Trophoblast cell (in vitro differentiated cells and primary cell): ENCODE results near the gene HIC2.
"Not testable (repeated sequence)": the region's sequence is repeated elsewhere in the genome, so short reads cannot be mapped to it uniquely, and the experiment has no call there.

Source experiments
- DNase-seq, 2 donors: peaks; one replicate each; pipeline ENCODE4 v3.0.0-alpha.2; 2016
- H2AFZ ChIP-seq: 2 replicates; pipeline ENCODE4 v1.6.1; 2013; ENCODE audit warnings: low read length, moderate library complexity, mild to moderate bottlenecking; ENCODE audit not compliant: insufficient read depth, poor library complexity
- H2AK5ac ChIP-seq: 2 replicates; pipeline ENCODE4 v1.6.1; 2013; ENCODE audit warnings: mild to moderate bottlenecking, low read length
- H2BK120ac ChIP-seq: 2 replicates; pipeline ENCODE4 v1.6.1; 2013; ENCODE audit warnings: low read length, mild to moderate bottlenecking, moderate library complexity; ENCODE audit not compliant: insufficient read depth, poor library complexity
- H2BK12ac ChIP-seq: 2 replicates; pipeline ENCODE4 v1.6.1; 2013; ENCODE audit warnings: mild to moderate bottlenecking, low read length, moderate library complexity
- H2BK5ac ChIP-seq: 2 replicates; pipeline ENCODE4 v1.6.1; 2013; ENCODE audit warnings: low read length, low read depth, moderate library complexity, mild to moderate bottlenecking; ENCODE audit not compliant: poor library complexity
- H3K14ac ChIP-seq: 2 replicates; pipeline ENCODE4 v1.6.1; 2013; ENCODE audit warnings: mild to moderate bottlenecking, low read length
- H3K18ac ChIP-seq: 2 replicates; pipeline ENCODE4 v1.6.1; 2013; ENCODE audit warnings: mild to moderate bottlenecking, low read length
- H3K23ac ChIP-seq: 2 replicates; pipeline ENCODE4 v1.6.1; 2013; ENCODE audit warnings: low read length
- H3K27ac ChIP-seq: 2 replicates; pipeline ENCODE4 v1.5.1; 2013; ENCODE audit warnings: low read depth, mild to moderate bottlenecking, inconsistent platforms, low read length, moderate library complexity
- H3K27me3 ChIP-seq: 2 replicates; pipeline ENCODE4 v1.6.1; 2013; ENCODE audit warnings: inconsistent platforms, mild to moderate bottlenecking, low read length, moderate library complexity; ENCODE audit not compliant: insufficient read depth
- H3K36me3 ChIP-seq, 2 experiments: 1 replicate in 1 of 2; 2 replicates in 1 of 2; pipeline ENCODE4 v1.6.1; 2013; ENCODE audit warnings: low read length in 2 of 2, mild to moderate bottlenecking in 2 of 2, moderate library complexity in 1 of 2; ENCODE audit not compliant: insufficient read depth in 2 of 2, control insufficient read depth in 1 of 2
- H3K4ac ChIP-seq: 2 replicates; pipeline ENCODE4 v1.6.1; 2013; ENCODE audit warnings: low read depth, mild to moderate bottlenecking, low read length, moderate library complexity
- H3K4me1 ChIP-seq, 2 experiments: 1 replicate in 1 of 2; 2 replicates in 1 of 2; pipeline ENCODE4 v1.6.1; 2013; ENCODE audit warnings: low read length in 2 of 2, mild to moderate bottlenecking in 2 of 2, moderate library complexity in 1 of 2; ENCODE audit not compliant: insufficient read depth in 2 of 2, control insufficient read depth in 1 of 2
- H3K4me2 ChIP-seq: 2 replicates; pipeline ENCODE4 v1.6.1; 2013; ENCODE audit warnings: inconsistent platforms, mild to moderate bottlenecking, low read length, moderate library complexity
- H3K4me3 ChIP-seq: 2 replicates; pipeline ENCODE4 v1.5.1; 2013; ENCODE audit warnings: mild to moderate bottlenecking, low read depth, low read length, inconsistent platforms
- H3K79me1 ChIP-seq: one replicate; pipeline ENCODE4 v1.6.1; 2013; ENCODE audit warnings: low read length
- H3K79me2 ChIP-seq: 2 replicates; pipeline ENCODE4 v1.6.1; 2013; ENCODE audit warnings: low read length, mild to moderate bottlenecking; ENCODE audit not compliant: control insufficient read depth, insufficient read depth, poor library complexity
- H3K9ac ChIP-seq: 2 replicates; pipeline ENCODE4 v1.6.1; 2013; ENCODE audit warnings: mild to moderate bottlenecking, low read length
- H3K9me3 ChIP-seq: 2 replicates; pipeline ENCODE4 v1.6.1; 2013; ENCODE audit warnings: low read depth, mild to moderate bottlenecking, control low read depth, inconsistent platforms, low read length; ENCODE audit not compliant: insufficient read depth
- H4K12ac ChIP-seq: 2 replicates; pipeline ENCODE4 v1.6.1; 2013; ENCODE audit warnings: low read depth, mild to moderate bottlenecking, low read length, moderate library complexity
- H4K8ac ChIP-seq: 2 replicates; pipeline ENCODE4 v1.6.1; 2013; ENCODE audit warnings: low read depth, mild to moderate bottlenecking, low read length, moderate library complexity
- H4K91ac ChIP-seq: one replicate; pipeline ENCODE4 v1.6.1; 2013; ENCODE audit warnings: low read depth, mild to moderate bottlenecking, low read length, moderate library complexity
- WGBS: extraction: QIAGEN DNeasy Blood & Tissue Kit; methylation state at CpG from one replicate; pipeline ENCODE4 v1.1.7; 2013; ENCODE audit warnings: missing lambda C conversion rate; ENCODE audit not compliant: insufficient read length, insufficient coverage; ENCODE audit errors: extremely low coverage; 5-methylcytosine and 5-hydroxymethylcytosine counted together

The HIC2 gene

DNA sequence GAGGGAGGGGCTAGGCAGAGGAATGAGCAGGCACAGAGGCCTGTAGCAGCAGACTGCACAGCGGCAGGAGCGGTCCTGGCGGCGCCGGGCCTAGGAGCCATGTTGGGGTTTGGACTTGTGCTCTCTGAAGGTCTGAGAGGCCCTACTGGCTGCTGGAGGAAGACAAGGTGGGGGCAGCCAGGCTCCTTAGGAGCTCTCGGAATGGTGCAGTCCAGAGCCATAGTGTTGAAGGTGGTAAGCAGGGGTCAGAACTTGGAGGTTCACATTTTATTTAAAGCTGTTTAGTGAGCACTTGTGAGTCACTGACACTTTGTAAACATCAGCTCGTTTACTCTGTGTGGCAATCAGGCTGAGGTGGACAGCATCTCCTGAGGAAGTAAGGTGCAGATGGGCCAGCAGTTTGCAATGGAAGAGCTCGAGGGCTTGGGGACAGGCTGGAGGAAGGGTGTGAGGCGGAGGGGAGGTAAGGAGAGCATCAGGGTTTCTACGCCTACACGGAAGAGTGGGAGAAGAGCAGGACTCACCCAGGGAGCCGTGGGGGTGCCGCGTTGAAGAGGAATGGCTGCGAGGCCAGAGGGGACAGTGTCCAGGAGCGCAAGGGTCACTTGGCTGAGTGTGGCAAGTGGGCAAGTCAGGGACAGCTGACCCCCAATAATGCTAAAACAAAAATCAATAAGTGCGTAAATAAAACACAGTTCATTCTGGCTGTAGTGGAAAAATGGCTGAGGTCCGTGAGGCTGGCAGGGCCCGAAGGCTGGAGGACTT lies 40.0 kb downstream of the HIC2 start:
- Histone ChIP-seq H3K18ac (no peak overlapping the region), H4K91ac (no peak overlapping the region), H3K4me3 (peak overlapping the region; percentile 28), H3K9ac (no peak overlapping the region), H2AFZ (no peak overlapping the region), H2BK120ac (no peak overlapping the region), H3K79me1 (no peaks in the 10 kb centered on the region), H3K27ac (no peak overlapping the region), H2BK5ac (no peak overlapping the region), H3K27me3 (no peaks in the 10 kb centered on the region), H3K4ac (no peak overlapping the region), H2BK12ac (no peak overlapping the region), H3K9me3 (no peaks in the 10 kb centered on the region), H3K36me3 (peaks cover 9 to 12% of the 10 kb centered on the region in 2 experiments), H3K23ac (no peak overlapping the region), H4K8ac (no peak overlapping the region), H2AK5ac (no peak overlapping the region), H3K4me1 (no peaks in the 10 kb centered on the region), H3K79me2 (no peaks in the 10 kb centered on the region), H3K14ac (no peak overlapping the region), H4K12ac (no peak overlapping the region), H3K4me2 (no peak overlapping the region)
- DNase-seq = no peak
- WGBS = no CpG with 5 or more reads among the region's 19 CpGs

DNA sequence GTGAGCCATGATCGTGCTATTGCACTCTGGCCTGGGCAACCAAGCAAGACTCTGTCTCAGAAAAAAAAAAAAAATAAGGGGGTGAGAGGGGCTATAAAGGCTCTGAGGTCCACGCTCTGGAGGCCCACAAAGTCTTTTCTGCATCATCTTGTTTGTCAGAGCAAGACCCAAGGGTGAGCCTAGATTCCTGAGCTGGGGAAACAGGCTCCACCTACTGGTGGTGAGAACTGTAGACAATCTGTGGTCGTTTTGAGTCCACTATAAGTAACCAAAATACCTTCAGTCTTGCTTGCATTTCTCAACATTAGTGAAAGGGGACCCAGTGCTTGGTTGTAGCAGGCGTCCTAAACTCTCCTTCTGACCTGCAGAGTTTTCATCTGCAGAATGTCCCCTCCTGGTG lies 45.5 kb downstream of the HIC2 start:
- not testable (repeated sequence) for H3K27ac ChIP-seq, H3K23ac ChIP-seq, H3K9ac ChIP-seq, H4K8ac ChIP-seq, H2AK5ac ChIP-seq, H3K4me2 ChIP-seq, H3K4me3 ChIP-seq, H2BK120ac ChIP-seq, DNase-seq, H2BK5ac ChIP-seq, H3K79me2 ChIP-seq, H3K4ac ChIP-seq, H3K27me3 ChIP-seq, H3K9me3 ChIP-seq, H3K18ac ChIP-seq, H3K4me1 ChIP-seq, H3K79me1 ChIP-seq, H4K12ac ChIP-seq, H3K14ac ChIP-seq, H2BK12ac ChIP-seq, H2AFZ ChIP-seq, H3K36me3 ChIP-seq, H4K91ac ChIP-seq
- no CpG with 5 or more reads among the region's 4 CpGs for WGBS

DNA sequence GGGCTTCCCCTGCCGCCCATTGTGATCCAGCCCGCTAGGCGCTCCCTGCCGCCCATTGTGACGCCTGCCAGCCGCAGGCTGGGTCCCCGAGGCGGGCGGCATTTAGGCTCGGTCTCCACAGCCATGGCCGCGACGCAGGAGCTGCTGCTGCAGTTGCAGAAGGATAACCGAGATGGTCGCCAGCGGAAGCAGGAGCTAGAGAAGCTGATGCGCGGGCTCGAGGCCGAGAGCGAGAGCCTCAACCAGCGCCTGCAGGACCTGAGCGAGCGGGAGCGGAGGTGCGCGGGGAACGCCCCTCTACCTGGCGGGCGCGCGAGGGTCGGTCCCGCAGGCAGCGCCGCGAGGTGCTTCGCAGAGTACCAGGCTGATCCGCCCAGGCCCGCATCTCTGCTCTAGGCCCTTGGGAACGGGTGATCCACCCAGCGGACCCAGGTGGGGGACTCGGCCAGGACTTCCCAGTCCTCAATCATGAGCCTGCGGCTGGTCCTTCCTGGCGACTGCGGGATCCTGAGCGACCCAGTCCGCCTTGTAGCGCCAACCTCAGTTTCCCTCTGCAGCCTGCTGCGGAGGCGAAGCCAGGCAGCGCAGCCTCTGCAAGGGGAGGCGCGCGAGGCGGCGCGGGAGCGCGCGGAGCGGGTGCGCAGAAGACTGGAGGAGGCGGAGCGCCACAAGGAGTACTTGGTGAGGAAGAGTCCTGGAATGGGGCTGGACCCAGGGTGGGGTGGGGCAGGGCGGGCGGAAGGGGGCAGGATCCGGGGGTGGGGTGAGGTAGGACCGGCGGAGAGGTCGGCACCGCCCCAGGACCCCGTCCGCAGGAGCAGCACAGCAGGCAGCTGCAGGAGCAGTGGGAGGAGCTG lies 50.4 kb downstream of the HIC2 start, which contains the start of gene TMEM191C:
TSS of gene TMEM191C (plus strand) at position 51 of the 857 bp plus-strand sequence. CDS start at position 124, 73 bp downstream.
- H4K12ac ChIP-seq, H4K8ac ChIP-seq, H2AFZ ChIP-seq, DNase-seq, H3K79me1 ChIP-seq, H3K14ac ChIP-seq, H3K18ac ChIP-seq, H2AK5ac ChIP-seq, H3K27ac ChIP-seq, H2BK5ac ChIP-seq, H3K27me3 ChIP-seq, H2BK12ac ChIP-seq, H3K9me3 ChIP-seq, H4K91ac ChIP-seq, H3K4me3 ChIP-seq, H3K4me1 ChIP-seq, H3K79me2 ChIP-seq, H3K23ac ChIP-seq, H2BK120ac ChIP-seq, H3K36me3 ChIP-seq, H3K9ac ChIP-seq, H3K4ac ChIP-seq: not testable (repeated sequence)
- WGBS = no CpG with 5 or more reads among the region's 74 CpGs
- H3K4me2 ChIP-seq = peak within 1 kb of the TSS; percentile 48

DNA sequence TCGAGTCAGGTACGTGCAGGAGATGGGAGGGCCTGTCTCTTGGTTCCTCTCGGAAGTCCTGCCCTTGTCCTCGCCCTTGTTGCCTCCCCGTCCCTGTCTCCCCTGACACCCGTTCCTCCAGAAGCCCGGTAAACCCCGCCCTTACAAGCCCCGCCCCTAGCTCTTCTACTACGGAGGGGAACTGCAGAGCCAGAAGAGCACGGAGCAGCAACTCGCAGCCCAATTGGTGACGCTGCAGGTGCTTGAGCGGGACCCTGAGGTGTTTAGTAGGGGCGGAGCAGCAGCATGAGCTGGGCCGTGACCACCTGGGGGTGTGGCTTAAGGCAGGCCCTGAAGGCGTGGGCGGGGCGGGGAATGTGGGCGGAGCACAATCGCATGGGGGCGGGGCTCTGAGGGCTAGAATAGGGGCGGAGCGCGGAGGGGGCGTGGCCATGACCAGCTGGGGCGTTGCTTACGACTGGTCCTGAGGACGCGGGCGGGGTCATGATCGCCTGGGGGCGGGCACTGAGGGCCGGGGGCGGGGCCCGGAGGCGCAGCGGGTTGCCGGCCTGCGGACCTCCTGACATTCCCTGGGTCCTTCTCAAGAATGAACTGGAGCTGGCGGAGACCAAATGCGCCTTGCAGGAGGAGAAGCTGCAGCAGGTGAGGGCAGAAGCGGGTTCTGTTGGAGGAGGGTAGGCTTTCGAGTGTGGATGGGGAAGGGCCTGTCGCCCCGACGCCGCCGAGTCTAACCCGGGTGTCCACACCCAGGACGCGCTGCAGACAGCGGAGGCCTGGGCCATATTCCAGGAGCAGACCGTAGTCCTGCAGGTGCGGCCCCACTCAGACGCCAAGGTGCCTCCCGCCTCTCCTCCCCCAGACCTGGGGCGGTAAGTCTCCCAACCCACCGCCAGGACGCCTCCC lies 51.3 kb downstream of the HIC2 start:
- not testable (repeated sequence) for H4K91ac ChIP-seq, H3K36me3 ChIP-seq, H3K4me3 ChIP-seq, H3K9ac ChIP-seq, H3K14ac ChIP-seq, H2BK5ac ChIP-seq, H3K4me1 ChIP-seq, H2BK120ac ChIP-seq, H3K27ac ChIP-seq, H4K12ac ChIP-seq, H2BK12ac ChIP-seq, H3K27me3 ChIP-seq, H3K79me1 ChIP-seq, H2AK5ac ChIP-seq, H3K79me2 ChIP-seq, H3K4ac ChIP-seq, H2AFZ ChIP-seq, H3K18ac ChIP-seq, H3K23ac ChIP-seq, H3K9me3 ChIP-seq, H4K8ac ChIP-seq
- WGBS = no CpG with 5 or more reads among the region's 60 CpGs
- DNase-seq = peak; percentile 80 to 84
- H3K4me2 ChIP-seq = peak overlapping the region; percentile 48
